ENCODE data around the gene DNAAF5.

The DNAAF5 gene

DNA sequence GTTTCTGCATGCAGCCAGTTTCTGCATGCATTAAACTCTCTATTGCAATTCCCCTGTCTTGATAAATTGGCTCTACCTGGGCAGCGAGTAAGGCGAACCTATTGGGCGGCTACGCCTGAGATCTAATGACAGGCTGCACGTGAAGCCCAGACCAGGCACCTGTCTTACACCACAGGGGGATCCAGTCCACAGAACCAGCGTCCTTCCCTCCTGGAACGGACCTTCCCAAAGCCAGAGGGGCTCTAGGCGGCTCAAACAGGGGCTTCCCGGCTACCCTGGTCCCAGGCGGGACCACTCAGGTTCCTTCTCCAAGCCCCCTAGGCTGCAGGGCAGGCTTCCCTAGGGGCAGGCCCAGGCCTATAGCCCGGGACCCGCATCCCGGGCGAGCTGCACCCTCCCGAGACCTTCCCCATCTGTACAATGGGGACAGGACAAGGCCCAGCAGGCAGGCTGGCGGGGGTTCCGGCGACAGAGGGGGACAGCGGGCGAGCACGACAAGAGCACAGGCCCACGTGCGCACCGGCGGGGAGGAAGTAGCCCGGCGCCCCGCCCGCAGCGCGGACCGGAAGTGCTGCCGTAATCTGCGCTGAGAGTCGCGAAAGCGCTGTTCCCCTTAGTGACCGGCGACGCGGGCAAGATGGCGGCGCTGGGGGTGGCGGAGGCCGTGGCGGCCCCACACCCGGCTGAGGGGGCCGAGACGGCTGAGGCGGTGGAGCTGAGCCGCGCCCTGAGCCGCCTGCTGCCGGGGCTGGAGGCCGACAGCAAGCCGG lies at the start of gene DNAAF5:
TSS of gene DNAAF5 (plus strand) at position 616 of the 770 bp plus-strand sequence. CDS start at position 638, 22 bp downstream.
- no peak for DNase-seq (ENCODE audit: low read depth, low spot score)

DNA sequence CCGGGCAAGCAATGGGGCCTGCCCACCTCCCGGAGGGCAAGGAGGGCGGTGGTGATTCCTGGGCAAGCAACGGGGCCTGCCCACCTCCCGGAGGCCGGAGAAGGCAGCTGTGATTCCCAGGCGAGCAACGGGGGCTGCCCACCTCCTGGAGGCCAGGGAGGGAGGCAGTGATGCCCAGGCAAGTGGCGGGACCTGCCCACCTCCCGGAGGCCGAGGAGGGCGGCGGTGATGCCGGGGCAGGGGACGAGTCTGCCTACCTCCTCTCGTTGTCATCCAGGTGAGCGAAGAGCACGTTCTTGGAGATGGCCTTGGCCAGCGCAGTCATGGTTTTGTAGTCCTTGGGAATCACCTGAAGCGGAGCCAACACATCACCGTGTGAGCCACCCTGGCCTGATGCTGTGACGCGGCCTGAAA lies 49.5 kb upstream of the DNAAF5 start:
- DNase-seq (ENCODE audit: low read depth, low spot score): no peak

- no peak for DNase-seq (ENCODE audit: low read depth, low spot score)
Observed at GRCh38 chr7:680411-681127, 45.9 kb upstream of the DNAAF5 start.

GRCh38 chr7:681551-682307 lies 44.8 kb upstream of the DNAAF5 start:
- no peak for DNase-seq (ENCODE audit: low read depth, low spot score)

- no peak for DNase-seq (ENCODE audit: low read depth, low spot score)
Observed at GRCh38 chr7:682810-683209, 43.7 kb upstream of the DNAAF5 start.

- no peak for DNase-seq (ENCODE audit: low read depth, low spot score)
Observed at GRCh38 chr7:683526-684205, 42.8 kb upstream of the DNAAF5 start.

DNA sequence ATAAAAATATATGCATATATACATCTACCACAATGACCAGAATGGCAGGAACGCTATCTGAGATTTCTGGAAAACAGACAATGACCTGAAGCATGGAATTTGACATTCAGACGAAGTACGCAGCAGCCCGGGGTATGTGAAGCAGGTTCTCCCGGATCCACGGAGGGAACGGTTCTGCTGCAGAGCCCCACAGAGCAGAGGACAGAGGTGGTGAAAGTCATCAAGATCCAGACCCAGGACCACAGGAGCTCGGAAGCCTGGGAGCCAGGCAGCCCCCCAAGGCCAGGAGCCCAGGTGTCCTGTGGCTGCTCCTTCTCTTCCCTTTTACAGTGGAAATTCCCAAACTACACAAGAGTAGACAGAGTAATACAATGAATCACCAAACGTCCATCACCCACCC lies 42.1 kb upstream of the DNAAF5 start:
- DNase-seq (ENCODE audit: low read depth, low spot score): no peak

DNA sequence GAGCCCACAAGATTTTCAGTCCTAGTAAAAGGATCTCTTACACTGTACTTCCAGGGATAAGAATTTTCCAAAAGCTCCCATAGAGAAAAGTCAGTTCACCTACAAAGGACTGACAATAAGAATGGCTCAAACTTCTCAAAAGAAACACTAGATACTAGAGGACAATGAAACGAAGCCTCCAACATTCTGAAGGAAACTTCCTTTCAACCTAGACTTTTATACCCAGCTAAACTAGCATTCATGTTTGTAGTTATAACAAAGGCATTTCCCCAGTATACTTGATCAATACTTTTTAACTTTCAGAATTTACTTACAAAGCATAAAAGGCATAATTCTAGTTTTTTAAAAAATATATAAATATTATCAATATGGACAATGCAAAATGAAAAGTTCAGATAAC lies 41.0 kb upstream of the DNAAF5 start:
- DNase-seq (ENCODE audit: low read depth, low spot score): no peak

GRCh38 chr7:690478-691360 lies 35.8 kb upstream of the DNAAF5 start:
- peak; percentile 60 for DNase-seq (ENCODE audit: low read depth, low spot score)

DNA sequence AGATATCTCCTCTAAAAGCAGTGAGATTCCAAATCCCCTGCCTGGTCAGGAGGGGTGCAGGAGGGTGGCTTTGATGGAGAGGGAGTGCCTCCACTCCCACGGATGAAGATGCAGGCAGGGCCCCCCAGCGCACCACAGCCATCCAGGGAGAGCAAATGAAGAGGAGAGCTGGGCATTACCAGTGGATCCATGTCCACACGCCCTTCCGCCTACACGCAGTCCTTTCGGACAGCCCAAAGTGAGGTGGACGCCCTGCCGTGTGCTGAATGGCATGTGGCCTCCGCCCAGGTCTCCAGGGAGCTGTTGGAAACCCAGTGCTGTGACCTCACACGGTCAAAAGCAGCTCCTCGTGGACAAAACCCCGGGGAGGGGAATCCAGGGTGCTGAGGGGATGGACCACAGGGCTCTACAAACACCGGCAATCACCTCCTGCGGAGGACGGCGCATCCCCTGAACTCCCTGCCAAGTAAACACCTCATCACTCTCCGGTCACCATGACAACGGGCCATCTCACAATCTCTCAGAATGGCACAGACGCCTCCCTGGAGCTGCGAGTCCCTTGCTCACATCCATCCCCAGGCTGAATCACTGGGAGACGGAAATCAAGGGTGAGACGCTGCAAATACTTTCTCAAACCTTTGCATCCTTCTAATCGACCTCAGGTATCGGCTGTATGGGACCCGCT lies 35.0 kb upstream of the DNAAF5 start:
- no peak for DNase-seq (ENCODE audit: low read depth, low spot score)

- DNase-seq (ENCODE audit: low read depth, low spot score): no peak
Observed at GRCh38 chr7:693280-693679, 33.2 kb upstream of the DNAAF5 start.

DNA sequence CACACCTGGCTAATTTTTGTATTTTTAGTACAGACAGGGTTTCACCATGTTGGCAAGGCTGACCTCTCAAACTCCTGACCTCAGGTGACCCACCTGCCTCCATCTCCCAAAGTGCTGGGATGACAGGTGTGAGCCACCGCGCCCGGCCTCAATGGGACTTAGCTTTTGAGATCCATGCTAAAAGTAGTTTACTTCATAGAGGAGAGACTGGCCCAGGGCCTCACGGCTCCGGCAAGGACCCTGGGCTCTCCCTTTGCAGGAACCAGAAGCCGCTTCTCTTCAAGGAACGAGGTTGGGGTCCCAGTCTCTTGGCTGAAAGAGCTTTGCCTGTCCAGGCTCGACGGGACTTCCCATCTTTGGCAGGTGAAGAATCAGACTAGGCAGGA lies 30.1 kb upstream of the DNAAF5 start:
- DNase-seq (ENCODE audit: low read depth, low spot score): no peak

GRCh38 chr7:696812-697551 lies 29.5 kb upstream of the DNAAF5 start:
- DNase-seq (ENCODE audit: low read depth, low spot score): no peak

DNA sequence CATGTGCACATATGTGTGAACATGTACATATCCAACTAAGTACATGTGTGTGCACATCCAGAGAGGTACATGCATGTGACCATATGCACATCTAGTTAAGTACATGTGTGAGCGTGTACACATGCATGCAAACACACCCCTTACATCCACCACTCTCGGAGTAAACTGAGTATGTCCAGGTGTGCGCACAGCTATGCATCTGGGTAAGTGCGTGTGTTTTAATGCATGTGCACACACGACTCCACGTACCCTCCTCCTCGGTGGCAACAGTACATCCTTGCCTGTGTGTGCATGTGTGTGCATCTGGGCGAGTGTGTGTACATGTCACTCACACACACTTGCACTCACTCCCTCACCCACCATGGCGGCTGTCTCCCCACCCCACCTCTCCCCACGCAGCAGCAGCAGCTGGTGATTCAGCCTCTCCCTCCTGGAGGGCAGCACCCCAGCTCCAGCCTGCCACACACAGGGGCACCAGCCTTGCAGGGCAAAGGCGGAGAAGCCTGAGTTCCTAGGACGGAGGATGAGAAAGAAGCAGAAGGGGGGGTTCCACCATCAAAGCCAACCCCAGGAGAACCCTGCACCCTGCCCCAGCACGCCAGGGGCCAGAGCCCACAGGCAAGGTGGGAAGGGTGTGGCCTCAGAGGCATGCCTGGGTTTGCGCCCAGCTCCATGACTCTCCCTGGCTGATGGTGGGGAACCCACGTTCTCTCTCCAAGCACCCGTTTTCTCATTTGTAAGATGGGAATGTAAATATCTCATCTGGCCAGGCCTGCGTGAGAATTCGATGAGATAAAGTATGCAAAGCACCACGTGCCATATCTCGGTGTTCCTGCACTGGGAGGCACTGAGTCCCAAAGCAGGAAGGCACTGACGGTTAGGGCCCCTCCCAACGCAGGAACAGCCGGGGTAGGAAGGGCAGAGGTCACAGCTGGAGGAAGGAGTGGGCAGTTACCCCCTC lies 27.7 kb upstream of the DNAAF5 start:
- DNase-seq (ENCODE audit: low read depth, low spot score): no peak

DNA sequence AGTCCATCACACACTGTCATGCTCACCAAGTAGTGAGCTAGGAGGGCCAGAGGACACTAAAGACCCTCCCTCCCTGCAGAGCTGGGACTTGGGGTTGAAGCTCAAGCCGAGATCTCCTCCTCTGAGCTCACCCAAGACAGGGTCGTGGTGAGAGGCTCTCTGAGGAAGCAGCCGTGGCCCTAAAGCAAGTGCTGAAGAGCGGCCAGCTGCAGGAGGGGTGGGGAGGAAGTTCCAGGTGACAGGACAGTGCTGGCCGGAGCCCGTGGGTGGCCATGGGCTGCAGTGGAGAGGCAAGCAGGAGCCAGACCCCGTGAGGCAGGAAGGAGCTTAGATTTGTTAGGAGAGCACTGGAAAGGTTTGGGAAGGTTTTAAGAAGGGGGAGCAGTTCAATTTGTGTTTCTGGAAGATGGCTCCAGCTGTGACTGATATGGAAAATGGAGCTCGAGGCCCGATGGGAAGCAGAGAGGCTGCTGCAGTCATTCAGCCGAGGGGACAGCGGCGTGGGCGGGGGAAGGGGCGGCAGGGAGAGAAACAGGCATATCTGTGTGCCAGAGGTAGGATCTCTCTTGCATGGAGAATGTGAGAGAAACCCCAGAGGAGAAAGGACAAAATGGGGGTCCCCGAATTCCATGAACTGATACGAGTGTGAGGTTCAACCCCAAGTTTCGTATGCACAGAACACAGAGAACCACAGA lies 26.9 kb upstream of the DNAAF5 start:
- no peak for DNase-seq (ENCODE audit: low read depth, low spot score)

DNA sequence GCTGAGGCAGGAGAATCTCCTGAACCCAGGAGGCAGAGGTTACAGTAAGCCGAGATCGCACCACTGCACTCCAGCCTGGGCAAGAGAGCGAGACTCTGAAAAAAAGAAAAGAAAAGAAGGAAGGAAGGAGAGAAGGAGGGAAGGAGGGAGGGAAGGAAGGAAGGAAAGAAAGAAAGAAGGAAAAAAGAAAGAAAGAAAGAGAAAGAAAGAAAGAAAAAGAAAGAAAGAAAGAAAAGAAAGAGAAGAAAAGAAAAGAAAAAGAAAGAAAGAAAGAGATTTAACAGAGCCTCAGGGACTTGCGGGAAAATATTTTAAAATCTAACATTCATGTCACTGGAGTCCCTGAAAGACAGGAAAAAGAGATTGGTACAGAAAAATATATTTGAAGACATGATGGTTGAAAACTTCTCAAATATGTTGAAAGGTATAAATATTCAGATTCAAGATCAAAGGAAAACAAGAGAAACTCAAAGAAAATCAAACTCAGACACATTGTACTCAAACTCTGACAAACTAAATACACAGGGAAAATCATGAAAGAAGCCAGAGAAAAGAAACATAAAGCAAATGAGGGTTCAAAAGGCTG lies 25.3 kb upstream of the DNAAF5 start:
- no peak for DNase-seq (ENCODE audit: low read depth, low spot score)

- no peak for DNase-seq (ENCODE audit: low read depth, low spot score)
Observed at GRCh38 chr7:703049-703448, 23.4 kb upstream of the DNAAF5 start.
